CD4-positive, alpha-beta T cell treated with Interleukin-17A for 4 hours (primary cell): ENCODE data around the gene PCK1.

Source experiments
- DNase-seq: peaks from one replicate; pipeline ENCODE4 v3.0.0-alpha.2; 2020; ENCODE audit warnings: mixed read lengths

PCK1 gene

GRCh38 chr20:57608516-57608915 is 47.6 kb downstream of the PCK1 start:
- DNase-seq = no peak

DNA sequence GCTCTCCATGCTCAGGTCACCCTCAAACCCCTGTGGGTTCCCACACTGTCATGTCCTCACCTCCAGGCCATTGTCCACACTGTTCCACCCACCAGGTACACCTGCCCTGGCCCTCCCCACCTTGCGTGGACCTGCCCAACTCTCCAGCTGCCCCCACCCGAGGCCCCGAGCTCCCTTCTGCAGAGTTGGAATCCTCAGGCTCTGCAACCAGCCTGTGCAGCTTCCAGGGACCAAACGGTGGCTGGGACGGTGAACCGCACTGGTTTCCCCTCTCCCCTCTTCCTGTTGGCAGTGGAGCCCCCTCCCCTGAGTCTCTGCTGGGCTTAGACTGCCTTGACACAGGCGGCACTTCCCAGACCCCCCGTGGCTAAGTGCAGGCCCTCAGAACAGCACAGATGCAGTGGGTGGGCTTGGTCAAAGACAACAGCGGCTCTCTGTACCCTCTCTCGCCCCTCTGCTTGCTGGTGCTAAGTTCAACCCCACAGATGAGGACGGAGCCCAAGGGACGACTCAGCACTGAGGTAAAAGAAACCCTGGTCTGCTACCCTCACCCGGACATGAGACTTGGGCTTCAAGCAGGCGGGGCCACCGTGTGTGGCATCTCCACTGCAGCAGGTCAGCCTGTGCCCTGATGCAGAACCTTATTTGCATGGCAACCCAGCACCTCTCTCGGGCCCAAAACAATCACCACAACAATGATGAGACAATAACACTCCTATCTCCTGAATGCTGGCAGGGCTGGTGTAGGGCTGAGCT is 48.4 kb downstream of the PCK1 start:
- no peak for DNase-seq

GRCh38 chr20:57609842-57610167 is 48.9 kb downstream of the PCK1 start:
- DNase-seq = no peak

DNA sequence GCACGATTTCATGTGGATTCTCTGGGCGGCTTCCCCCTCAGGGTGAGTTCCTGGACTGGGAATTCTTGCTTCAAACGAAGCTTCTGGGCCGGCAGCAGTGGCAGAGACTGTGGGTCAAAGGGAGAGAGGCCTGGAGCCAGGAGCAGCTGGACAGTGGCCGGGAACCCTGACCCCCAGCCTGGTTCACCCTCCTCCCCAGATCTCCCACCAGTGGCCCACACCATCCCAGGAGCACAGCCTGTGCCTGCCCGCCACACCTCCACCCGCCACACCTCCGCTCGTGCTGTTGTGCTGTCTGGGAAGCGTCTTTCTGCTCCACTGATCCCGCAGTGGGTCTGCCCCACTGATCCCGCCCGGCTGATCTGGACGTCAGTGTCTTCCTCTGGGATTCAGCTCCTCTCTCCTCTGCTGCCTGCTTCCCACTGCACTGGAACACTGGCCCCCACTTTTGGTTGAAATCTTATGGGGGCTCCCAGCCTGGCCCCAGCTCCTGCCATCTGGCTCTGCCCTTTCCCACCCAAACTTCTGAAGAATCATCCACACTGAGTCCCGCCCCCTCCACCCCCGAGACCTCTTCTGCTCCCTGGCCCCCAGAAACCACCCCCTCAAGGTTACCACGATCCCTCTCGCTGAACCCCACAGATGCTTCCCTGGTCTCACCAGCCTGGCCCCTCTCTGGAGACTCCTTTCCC is 49.5 kb downstream of the PCK1 start:
- no peak for DNase-seq

GRCh38 chr20:57611586-57612311 is 50.8 kb downstream of the PCK1 start:
- DNase-seq = no peak

DNA sequence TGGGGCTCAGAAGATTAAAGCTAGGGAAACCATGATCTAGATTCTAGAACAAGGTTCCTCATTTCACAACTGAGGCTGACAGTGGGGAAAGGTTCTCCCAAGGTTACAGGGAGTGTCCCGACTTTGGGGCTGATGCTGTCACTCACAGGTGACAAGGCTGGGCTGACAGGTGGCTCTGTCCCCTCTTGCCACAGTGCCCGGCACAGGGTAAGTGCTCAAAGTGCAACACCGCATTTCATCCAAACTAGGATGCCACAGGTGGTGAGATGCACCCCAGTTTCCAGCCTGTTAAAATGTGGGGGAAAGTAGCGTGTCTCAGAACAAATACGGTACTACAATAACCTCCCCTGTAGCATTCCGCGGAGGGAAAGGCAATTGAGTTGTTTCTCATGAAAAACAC is 51.5 kb downstream of the PCK1 start:
- no peak for DNase-seq

DNA sequence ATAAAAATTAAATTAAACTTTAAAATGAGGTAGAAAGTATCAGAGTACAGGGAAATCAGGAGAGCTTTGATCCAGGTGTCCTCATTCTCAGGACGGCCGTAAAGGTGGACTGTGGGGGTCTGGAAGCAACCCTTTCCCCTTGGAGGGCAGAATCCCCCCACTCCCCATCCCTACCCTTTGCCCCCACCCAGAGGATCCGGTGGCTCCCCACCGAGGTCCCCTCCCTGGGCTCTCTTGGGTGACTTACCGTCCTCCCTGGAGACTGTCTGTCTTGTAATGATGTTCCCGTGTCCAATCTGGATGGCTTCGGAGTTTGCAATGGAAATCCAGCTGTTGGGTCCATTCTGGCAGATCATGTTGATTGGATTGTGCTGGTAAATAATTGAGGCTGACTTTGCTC is 52.0 kb downstream of the PCK1 start:
- DNase-seq = no peak

DNA sequence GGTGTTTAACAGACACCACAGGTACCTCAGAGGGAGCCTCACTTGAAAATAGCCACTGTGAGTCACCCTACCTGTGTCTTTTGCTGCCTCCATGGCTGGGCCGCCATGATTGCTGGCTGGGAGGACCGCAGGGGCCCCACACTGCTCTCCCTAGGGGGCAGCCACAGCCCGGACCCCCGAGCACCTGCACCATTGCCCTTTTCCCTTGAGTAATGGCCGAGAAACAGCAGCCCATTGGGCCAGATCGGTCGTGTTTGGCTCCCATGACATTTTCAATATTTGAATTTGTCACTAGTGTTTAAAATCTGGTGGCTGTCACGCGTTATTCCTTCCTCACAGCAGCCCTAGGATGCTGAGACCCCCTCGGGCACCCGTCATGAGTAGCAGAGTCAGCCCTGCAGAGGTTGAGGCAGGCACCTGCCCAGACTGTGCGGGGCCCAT is 52.6 kb downstream of the PCK1 start:
- no peak for DNase-seq

DNA sequence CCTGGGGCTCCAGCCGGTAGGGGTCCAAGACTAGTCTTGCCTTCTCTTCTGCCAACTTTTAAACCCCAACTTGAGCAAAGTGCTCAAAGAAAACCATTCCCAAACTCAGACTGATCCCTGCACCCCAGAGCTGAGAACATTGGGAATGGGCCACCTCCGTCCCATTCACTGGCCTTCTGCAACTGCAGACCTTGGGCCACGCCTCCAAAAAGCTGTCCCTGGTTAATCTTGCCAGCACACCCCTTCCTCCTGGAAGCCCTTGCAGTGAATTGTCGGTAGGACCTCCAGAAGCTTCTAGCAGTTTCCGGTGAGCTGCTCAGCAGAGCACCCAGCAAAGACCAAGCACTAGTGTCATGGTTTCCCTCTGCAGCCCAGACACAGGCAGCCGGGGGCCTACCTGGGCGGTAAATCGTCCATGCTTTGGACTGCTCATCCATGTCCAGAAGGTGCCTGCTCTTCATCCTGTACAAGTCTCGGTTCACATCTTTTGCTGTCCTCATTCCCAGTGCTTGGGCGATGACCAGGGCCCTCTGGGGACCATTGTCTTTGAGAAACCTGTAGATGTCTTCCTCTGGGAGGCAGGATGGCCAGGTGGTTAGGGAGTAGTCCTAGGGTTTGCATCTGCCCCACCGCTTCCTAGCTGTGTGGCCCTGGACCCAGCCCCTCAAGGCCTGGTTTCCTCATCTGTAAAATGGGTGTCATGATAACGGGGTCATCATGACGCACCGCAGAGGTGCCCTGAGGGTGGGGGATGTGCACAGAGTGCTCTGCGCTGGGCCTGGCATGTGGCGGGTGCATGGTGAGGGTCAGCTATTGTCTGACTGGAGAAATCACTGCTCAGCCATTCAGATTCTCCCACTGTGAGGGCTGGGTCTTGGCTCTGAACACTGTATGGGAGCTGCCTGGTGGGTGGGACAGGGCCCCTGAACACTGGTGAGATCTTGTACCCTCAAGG is 53.9 kb downstream of the PCK1 start:
- peak; percentile 1 for DNase-seq

- peak; percentile 3 for DNase-seq
Observed at GRCh38 chr20:57615445-57615811, 54.5 kb downstream of the PCK1 start.

- no peak for DNase-seq
Observed at GRCh38 chr20:57616143-57616951, 55.4 kb downstream of the PCK1 start.

DNA sequence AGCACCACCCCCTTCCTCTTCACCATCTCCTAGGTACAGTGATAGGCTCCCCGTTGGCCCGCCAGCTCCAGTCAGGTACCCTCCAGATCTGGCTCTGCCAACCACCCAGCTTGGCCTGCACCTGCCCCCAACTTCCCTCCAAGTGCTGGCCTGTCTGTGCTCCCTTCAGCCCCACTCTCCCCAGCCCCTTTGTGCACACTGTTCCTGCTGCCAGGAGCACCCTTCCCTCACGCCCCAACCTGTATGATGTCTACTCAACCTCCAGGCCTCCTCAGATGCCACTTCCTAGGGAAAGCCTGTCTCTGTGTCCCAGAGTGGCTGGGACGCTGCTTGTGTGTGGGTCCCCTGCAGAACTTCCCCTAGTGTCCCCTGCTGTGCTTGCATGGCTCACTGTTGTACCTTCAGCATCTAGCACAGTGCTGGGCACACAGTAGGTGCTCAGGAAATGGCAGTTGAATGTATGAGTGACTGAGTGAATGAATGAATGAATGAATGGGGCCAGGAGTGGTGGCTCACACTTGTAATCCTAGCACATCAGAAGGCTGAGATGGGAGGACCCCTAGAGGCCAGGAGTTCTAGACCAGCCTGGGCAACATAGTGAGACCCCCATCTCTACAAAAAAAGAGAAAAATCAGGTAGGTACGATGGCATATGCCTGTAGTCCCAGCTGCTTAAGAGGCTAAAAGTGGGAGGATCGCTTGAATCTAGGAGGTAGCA is 56.3 kb downstream of the PCK1 start:
- DNase-seq = no peak
